Middle frontal gyrus (tissue), 1 donor: ENCODE results near the gene CER1.
"Not testable (repeated sequence)": the region's sequence is repeated elsewhere in the genome, so short reads cannot be mapped to it uniquely, and the experiment has no call there.

Source experiments
- DNase-seq: peaks from one replicate; pipeline ENCODE4 v3.0.0-alpha.2; 2015; ENCODE audit warnings: low spot score; ENCODE audit errors: extremely low spot score

The CER1 gene

GRCh38 chr9:14719231-14719923, 3.2 kb downstream of the CER1 start:
- DNase-seq, result no peak

- DNase-seq, result no peak
Observed at GRCh38 chr9:14715102-14715501, 7.4 kb downstream of the CER1 start.

- no peak for DNase-seq
Observed at GRCh38 chr9:14713187-14713767, 9.3 kb downstream of the CER1 start.

GRCh38 chr9:14710804-14711203, 11.7 kb downstream of the CER1 start:
- no peak for DNase-seq

GRCh38 chr9:14706530-14707140, 15.9 kb downstream of the CER1 start:
- no peak for DNase-seq

- no peak for DNase-seq
Observed at GRCh38 chr9:14705079-14705478, 17.5 kb downstream of the CER1 start.

- DNase-seq, result no peak
Observed at GRCh38 chr9:14704281-14704680, 18.3 kb downstream of the CER1 start.

- no peak for DNase-seq
Observed at GRCh38 chr9:14702200-14702720, 20.3 kb downstream of the CER1 start.

GRCh38 chr9:14693251-14693861, 29.2 kb downstream of the CER1 start, which contains the start of gene ZDHHC21:
Gene ZDHHC21 (minus strand): TSS chr9:14693432. CDS start chr9:14674340, 19,092 bp downstream.
- DNase-seq, result peak; percentile 71

GRCh38 chr9:14692470-14693250, 29.9 kb downstream of the CER1 start:
- no peak for DNase-seq

- DNase-seq, result no peak
Observed at GRCh38 chr9:14690948-14691730, 31.4 kb downstream of the CER1 start.

GRCh38 chr9:14687042-14687719, 35.4 kb downstream of the CER1 start:
- DNase-seq, result no peak

GRCh38 chr9:14686168-14686567, 36.4 kb downstream of the CER1 start:
- no peak for DNase-seq

GRCh38 chr9:14682616-14683015, 39.9 kb downstream of the CER1 start:
- not testable (repeated sequence) for DNase-seq

GRCh38 chr9:14678776-14679175, 43.8 kb downstream of the CER1 start:
- no peak for DNase-seq

GRCh38 chr9:14677872-14678271, 44.7 kb downstream of the CER1 start:
- DNase-seq, result no peak

- no peak for DNase-seq
Observed at GRCh38 chr9:14677396-14677795, 45.1 kb downstream of the CER1 start.

GRCh38 chr9:14674630-14675029, 47.9 kb downstream of the CER1 start:
- DNase-seq, result no peak

- DNase-seq, result no peak
Observed at GRCh38 chr9:14671377-14671776, 51.2 kb downstream of the CER1 start.

- no peak for DNase-seq
Observed at GRCh38 chr9:14670718-14671117, 51.8 kb downstream of the CER1 start.
